ENCODE results near the gene FN1.

GRCh38 chr2:215376103-215376780 lies 59.6 kb downstream of the FN1 start:
- no peak for TF ChIP-seq CTCF (conservative IDR thresholded peaks at IDR 0.05; ENCODE audit: low read length)
- no peak for TF ChIP-seq EZH2phosphoT487 (IDR thresholded peaks at IDR 0.05; ENCODE audit: borderline replicate concordance)
